Lung (tissue), 12 donors: ENCODE measurements around the gene PRKG1. TPM values are rescaled to one million over a fixed set of nuclear protein-coding genes. Genes with fewer than 3 reads are reported as not detected.
A peak's percentile ranks its signal among the peaks of the same experiment; 100 is the strongest.

Experiments
- ATAC-seq: fragments of 200-7000 bp; cut with Tn5 transposase; one replicate; pipeline ENCODE4 v1.9.1; 2020; ENCODE audit warnings: moderate number of reproducible peaks; ENCODE audit not compliant: insufficient read depth, low FRiP score
- DNase-seq, 3 donors: peaks; one replicate each; pipeline ENCODE4 v3.0.0-alpha.2; 2013 to 2017
- H3K27ac ChIP-seq, 2 donors: one replicate each; pipeline ENCODE4 v1.5.1; 2013; ENCODE audit warnings: mild to moderate bottlenecking in 2 of 2, moderate library complexity in 2 of 2, control low read depth in 1 of 2, inconsistent platforms in 1 of 2, low read depth in 1 of 2, low read length in 1 of 2
- H3K27me3 ChIP-seq, 3 donors: one replicate each; pipeline ENCODE4 v1.5.1; 2013; ENCODE audit warnings: low read length in 2 of 3; ENCODE audit not compliant: control insufficient read depth in 3 of 3, insufficient read depth in 3 of 3
- H3K36me3 ChIP-seq, 4 donors: one replicate each; pipeline ENCODE4 v1.5.1; 2013; ENCODE audit warnings: low read length in 4 of 4, mild to moderate bottlenecking in 1 of 4, moderate library complexity in 1 of 4; ENCODE audit not compliant: control insufficient read depth in 4 of 4, insufficient read depth in 4 of 4
- H3K4me1 ChIP-seq, 5 donors: one replicate each; pipeline ENCODE4 v1.5.1; 2013; ENCODE audit warnings: low read length in 5 of 5, mild to moderate bottlenecking in 2 of 5, moderate library complexity in 1 of 5; ENCODE audit not compliant: control insufficient read depth in 5 of 5, insufficient read depth in 5 of 5
- H3K4me3 ChIP-seq: one replicate; pipeline ENCODE4 v1.5.1; 2013; ENCODE audit warnings: mild to moderate bottlenecking, control low read depth, moderate library complexity
- H3K9ac ChIP-seq, 2 donors: one replicate each; pipeline ENCODE4 v1.5.1; 2013; ENCODE audit warnings: low read length in 2 of 2, control low read depth in 1 of 2; ENCODE audit not compliant: insufficient read depth in 1 of 2
- H3K9me3 ChIP-seq, 4 donors: one replicate each; pipeline ENCODE4 v1.5.1; 2013; ENCODE audit warnings: low read length in 3 of 4, mild to moderate bottlenecking in 1 of 4, moderate library complexity in 1 of 4; ENCODE audit not compliant: control insufficient read depth in 4 of 4, insufficient read depth in 3 of 4
- CTCF ChIP-seq: IDR thresholded peaks from 2 replicates; pipeline ENCODE4 v1.5.1; 2012; ENCODE audit warnings: mild to moderate bottlenecking; ENCODE audit errors: control extremely low read depth, extremely low read depth
- WGBS, 2 donors: extraction: QIAGEN DNeasy Blood & Tissue Kit; methylation state at CpG; one replicate each; pipeline ENCODE4 v1.1.7; 2013; 5-methylcytosine and 5-hydroxymethylcytosine counted together
- polyA plus RNA-seq, 2 donors: library from polyadenylated mRNA; stranded (reverse); fragments of 200-250 nt; gene quantifications; one replicate each; pipeline ENCODE4 v1.2.1, GENCODE V29; 2013
- total RNA-seq, 2 donors: library from RNA; depleted of rRNA in 1 of 2; stranded (reverse); fragments of >200 nt in 1 of 2; gene quantifications; one replicate each; pipeline ENCODE4 v1.2.1, GENCODE V29; 2014 to 2021
- donor health status: control.
- donor health status: control.
- donor health status: Bipolar disorder and iron deficiency.
- donor health status: healthy.
- donor health status: DM: yes; HTN: yes; CAD: no.

PRKG1 gene
- total and polyA plus RNA-seq, 4 donors, result 2.1 to 50.8 (median 15.1) TPM

GRCh38 chr10:51766423-51767102 is 692.3 kb downstream of the PRKG1 start:
- peaks cover 0 to 5% (median 2%) of the 10 kb centered on the region in 4 donors for H3K9me3 ChIP-seq
- DNase-seq (no peak), ATAC-seq (no peak)
- H3K9ac ChIP-seq, result no peak overlapping the region
- WGBS, 2 donors, result 95 to 96% methylated on average over 3 of the region's 3 CpGs
- H3K36me3 ChIP-seq, result no peaks in the 10 kb centered on the region
- peaks cover 0 to 3% (median 0%) of the 10 kb centered on the region in 5 donors for H3K4me1 ChIP-seq
- H3K4me3 ChIP-seq, result no peak overlapping the region
- no peaks in the 10 kb centered on the region for H3K27me3 ChIP-seq
- no peak overlapping the region for H3K27ac ChIP-seq
- TF ChIP-seq CTCF, result no peak

- no peaks in the 10 kb centered on the region for H3K27me3 ChIP-seq
- H3K36me3 ChIP-seq, result no peaks in the 10 kb centered on the region
- no peak for DNase-seq
- peak overlapping the region in 1 of 2 donors; percentile 20 for H3K9ac ChIP-seq
- peaks cover 0 to 3% (median 0%) of the 10 kb centered on the region in 5 donors for H3K4me1 ChIP-seq
- peaks cover 0 to 5% (median 2%) of the 10 kb centered on the region in 4 donors for H3K9me3 ChIP-seq
- 90 to 93% methylated on average over 3 of the region's 3 CpGs for whole genome bisulfite sequencing, 2 donors
- no peak overlapping the region for H3K27ac ChIP-seq
- no peak for ATAC-seq
- H3K4me3 ChIP-seq, result no peak overlapping the region
- no peak for TF ChIP-seq CTCF
Observed at GRCh38 chr10:51767103-51767763, 692.9 kb downstream of the PRKG1 start.

GRCh38 chr10:51768886-51769465 is 694.7 kb downstream of the PRKG1 start:
- DNase-seq (no peak), ATAC-seq (no peak)
- 84 to 93% methylated on average over 4 of the region's 4 CpGs for WGBS, 2 donors

More at GRCh38 chr10:51768886-51769465, 694.7 kb downstream of the PRKG1 start:
- Histone ChIP-seq H3K36me3 (no peaks in the 10 kb centered on the region), H3K4me3 (no peak overlapping the region), H3K27me3 (no peaks in the 10 kb centered on the region), H3K9ac (no peak overlapping the region), H3K9me3 (peaks cover 0 to 5% (median 2%) of the 10 kb centered on the region in 4 donors), H3K4me1 (peaks cover 0 to 3% (median 0%) of the 10 kb centered on the region in 5 donors), H3K27ac (no peak overlapping the region)
- TF ChIP-seq CTCF, result no peak
